Measurements from ENCODE around the gene GRAP.
A peak's percentile ranks its signal among the peaks of the same experiment; 100 is the strongest.

The GRAP gene

GRCh38 chr17:19013226-19013625, 33.5 kb downstream of the GRAP start:
- Histone ChIP-seq H3K36me3 (ENCODE audit: control insufficient read depth, insufficient read depth, low read length) (no peaks in the 10 kb centered on the region), H3K4me1 (ENCODE audit: control insufficient read depth, insufficient read depth, low read length) (no peaks in the 10 kb centered on the region), H3K4me3 (ENCODE audit: low read length) (no peak overlapping the region), H3K9ac (ENCODE audit: low read length) (no peak overlapping the region), H3K27me3 (ENCODE audit: control insufficient read depth, insufficient read depth, low read length) (no peaks in the 10 kb centered on the region), H3K27ac (ENCODE audit: low read depth, low read length) (no peak overlapping the region)

DNA sequence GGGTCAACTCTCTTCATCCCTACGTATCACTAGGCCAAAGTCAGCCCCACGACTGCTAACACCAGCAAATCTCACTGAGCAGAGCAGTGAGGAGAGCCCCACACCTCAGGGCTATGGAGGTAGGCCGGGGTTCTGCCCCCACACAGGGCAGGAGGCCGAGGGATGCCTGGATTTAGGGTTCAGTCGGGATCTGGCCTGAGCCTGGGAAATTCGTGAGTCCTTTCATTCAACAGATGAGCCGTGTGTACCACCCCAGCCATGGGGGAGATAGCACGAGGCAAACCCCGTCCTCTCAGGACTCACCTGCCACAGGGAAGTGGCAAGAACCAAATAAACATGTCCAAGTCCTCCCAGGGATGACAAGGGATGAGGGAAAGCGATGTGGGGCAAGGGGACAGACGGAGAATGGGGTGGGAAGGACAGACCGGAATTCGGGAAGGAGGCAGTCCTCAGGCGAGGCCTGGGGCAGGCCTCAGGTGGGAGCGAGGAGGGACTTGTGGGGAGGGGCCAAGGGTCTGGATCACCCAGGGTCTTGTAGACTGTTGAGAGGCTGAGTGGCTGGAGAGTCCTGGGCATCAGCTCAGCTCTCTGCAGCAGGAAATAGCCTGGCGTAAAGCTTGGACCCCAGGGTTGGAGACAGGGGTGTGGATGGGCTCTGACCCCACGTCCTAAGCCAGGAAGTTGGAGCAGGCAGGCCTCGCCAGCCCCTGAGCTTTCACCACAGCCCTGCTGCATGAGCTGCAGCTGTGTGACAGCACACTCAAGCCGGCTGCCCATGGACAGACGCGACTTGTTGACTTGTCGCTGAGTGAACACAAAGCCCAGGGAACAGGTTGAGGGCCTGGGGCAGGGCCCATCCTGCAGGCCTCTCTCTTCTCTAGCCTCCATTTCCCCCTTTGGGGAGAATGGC, 34.3 kb downstream of the GRAP start:
- H3K27me3 ChIP-seq (ENCODE audit: control insufficient read depth, insufficient read depth, low read length), result no peaks in the 10 kb centered on the region
- H3K27ac ChIP-seq (ENCODE audit: low read depth, low read length), result no peak overlapping the region
- no peaks in the 10 kb centered on the region for H3K4me1 ChIP-seq (ENCODE audit: control insufficient read depth, insufficient read depth, low read length)
- H3K4me3 ChIP-seq (ENCODE audit: low read length), result no peak overlapping the region
- no peak overlapping the region for H3K9ac ChIP-seq (ENCODE audit: low read length)
- H3K36me3 ChIP-seq (ENCODE audit: control insufficient read depth, insufficient read depth, low read length), result no peaks in the 10 kb centered on the region

DNA sequence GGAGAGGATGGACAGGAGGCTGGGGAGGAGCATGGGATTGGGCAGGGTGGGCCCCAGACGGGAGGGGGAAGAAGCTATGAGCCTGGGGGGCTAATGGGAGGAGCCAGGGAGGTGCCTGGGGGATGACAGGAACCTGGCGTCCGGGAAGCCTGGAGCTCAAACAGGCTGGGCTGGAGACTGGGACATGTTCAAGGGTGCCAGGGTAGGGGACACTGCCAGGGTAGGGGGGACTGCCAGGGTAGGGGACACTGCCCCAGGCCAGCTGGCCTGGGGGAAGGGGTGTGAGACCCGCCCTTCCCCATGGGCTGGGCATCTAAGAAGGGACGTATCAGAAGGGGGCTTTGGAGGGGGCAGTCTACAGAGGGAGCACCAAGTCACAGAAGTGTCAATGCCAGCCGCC, 35.2 kb downstream of the GRAP start:
- Histone ChIP-seq H3K9ac (ENCODE audit: low read length) (no peak overlapping the region), H3K27me3 (ENCODE audit: control insufficient read depth, insufficient read depth, low read length) (no peaks in the 10 kb centered on the region), H3K4me1 (ENCODE audit: control insufficient read depth, insufficient read depth, low read length) (no peaks in the 10 kb centered on the region), H3K36me3 (ENCODE audit: control insufficient read depth, insufficient read depth, low read length) (no peaks in the 10 kb centered on the region), H3K4me3 (ENCODE audit: low read length) (no peak overlapping the region), H3K27ac (ENCODE audit: low read depth, low read length) (no peak overlapping the region)

DNA sequence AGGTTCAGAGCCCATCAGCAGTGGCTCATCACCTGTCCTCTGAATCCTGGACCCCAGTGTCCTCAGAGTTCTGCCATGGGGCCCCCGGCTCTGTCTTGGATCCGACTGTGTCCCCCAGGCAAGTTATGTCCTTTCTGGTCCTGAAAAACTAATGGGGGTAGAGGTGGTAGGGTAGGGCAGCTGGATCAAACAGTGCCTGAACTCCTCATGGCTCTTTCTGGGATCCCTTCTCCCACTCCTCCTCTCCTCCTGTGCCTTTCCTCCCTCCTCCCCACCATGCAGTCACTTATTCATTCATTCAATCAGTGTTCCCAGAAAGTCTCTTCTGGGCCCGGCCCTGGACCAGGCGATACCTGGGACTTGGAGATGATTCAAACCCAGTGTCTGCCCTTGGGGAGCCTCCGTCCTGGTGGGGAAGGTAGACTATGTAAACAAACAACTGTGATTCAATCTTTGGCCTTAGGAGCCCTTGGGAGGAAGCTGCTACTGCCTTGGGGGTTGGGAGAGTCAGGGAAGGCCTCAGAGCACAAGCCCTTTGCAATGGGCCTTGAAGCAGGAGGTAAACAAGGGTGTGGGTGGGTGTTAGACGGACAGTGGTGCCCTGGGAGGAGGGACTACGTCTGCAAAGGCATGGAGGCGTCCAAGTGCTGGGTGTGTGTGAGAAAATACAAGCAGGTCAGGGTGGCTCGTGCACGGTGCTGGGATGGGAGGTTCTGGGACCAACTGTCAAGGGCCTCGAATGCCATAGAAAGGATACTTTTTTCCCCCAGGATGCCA, 35.8 kb downstream of the GRAP start:
- no peaks in the 10 kb centered on the region for H3K27me3 ChIP-seq (ENCODE audit: control insufficient read depth, insufficient read depth, low read length)
- no peaks in the 10 kb centered on the region for H3K36me3 ChIP-seq (ENCODE audit: control insufficient read depth, insufficient read depth, low read length)
- H3K4me3 ChIP-seq (ENCODE audit: low read length), result no peak overlapping the region
- no peak overlapping the region for H3K9ac ChIP-seq (ENCODE audit: low read length)
- H3K4me1 ChIP-seq (ENCODE audit: control insufficient read depth, insufficient read depth, low read length), result no peaks in the 10 kb centered on the region
- H3K27ac ChIP-seq (ENCODE audit: low read depth, low read length), result no peak overlapping the region

DNA sequence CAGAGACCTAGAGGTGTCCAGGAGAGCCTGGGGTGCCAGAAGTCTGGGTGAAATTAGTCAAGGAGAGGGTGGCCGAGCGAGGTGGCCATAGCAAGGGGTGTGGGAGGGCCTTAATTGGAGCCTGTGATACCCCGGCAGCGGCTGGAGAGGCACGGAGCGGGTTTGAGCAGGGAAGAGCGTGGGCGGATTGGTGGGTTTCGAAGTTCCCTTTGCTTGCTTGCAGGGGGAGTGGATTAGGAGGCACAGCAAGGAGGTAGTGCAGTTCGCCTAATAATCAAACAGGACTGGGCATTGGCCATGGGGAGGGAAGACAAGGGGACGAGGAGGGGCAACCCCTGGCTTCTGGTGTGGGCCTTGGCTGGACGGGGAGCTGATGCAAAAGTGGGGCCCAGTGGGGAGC, 36.8 kb downstream of the GRAP start:
- H3K36me3 ChIP-seq (ENCODE audit: control insufficient read depth, insufficient read depth, low read length), result no peaks in the 10 kb centered on the region
- no peaks in the 10 kb centered on the region for H3K27me3 ChIP-seq (ENCODE audit: control insufficient read depth, insufficient read depth, low read length)
- no peak overlapping the region for H3K9ac ChIP-seq (ENCODE audit: low read length)
- H3K27ac ChIP-seq (ENCODE audit: low read depth, low read length), result no peak overlapping the region
- H3K4me3 ChIP-seq (ENCODE audit: low read length), result no peak overlapping the region
- H3K4me1 ChIP-seq (ENCODE audit: control insufficient read depth, insufficient read depth, low read length), result peaks cover under 1% of the 10 kb centered on the region

- Histone ChIP-seq H3K36me3 (ENCODE audit: control insufficient read depth, insufficient read depth, low read length) (no peaks in the 10 kb centered on the region), H3K27me3 (ENCODE audit: control insufficient read depth, insufficient read depth, low read length) (no peaks in the 10 kb centered on the region), H3K9ac (ENCODE audit: low read length) (no peak overlapping the region), H3K27ac (ENCODE audit: low read depth, low read length) (no peak overlapping the region), H3K4me1 (ENCODE audit: control insufficient read depth, insufficient read depth, low read length) (peaks cover 4% of the 10 kb centered on the region), H3K4me3 (ENCODE audit: low read length) (no peak overlapping the region)
Measured at GRCh38 chr17:19006698-19007097, 40.1 kb downstream of the GRAP start.

DNA sequence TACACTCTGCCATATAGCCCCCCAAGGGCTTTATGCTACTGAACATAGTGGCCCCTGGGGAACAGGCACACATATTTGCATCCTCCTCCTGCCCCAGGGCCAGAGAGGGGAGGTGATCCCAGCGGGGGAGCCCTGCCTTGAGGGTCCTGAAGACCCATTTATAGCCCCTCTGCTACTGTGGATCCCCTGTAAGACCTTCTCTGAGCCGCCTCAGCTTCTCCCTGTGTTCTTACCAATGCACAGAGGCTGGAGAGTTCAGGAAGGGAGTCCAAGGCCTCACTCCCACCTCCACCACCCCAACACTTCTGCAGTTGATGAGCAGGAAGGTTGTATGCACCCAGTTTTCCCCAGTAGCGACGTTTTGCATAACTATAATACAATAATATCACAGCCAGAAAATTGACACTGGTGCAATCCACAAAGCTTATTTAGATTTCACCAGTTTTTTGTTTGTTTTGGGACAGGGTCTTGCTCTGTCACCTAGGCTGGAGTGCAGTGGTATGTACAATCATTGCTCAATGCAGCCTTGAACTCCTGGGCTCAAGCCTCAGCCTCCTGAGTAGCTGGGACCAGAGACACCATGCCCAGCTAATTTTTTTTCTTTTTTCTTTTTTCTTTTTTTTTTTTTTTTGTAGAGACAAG, 40.8 kb downstream of the GRAP start:
- no peaks in the 10 kb centered on the region for H3K27me3 ChIP-seq (ENCODE audit: control insufficient read depth, insufficient read depth, low read length)
- H3K27ac ChIP-seq (ENCODE audit: low read depth, low read length), result no peak overlapping the region
- H3K9ac ChIP-seq (ENCODE audit: low read length), result no peak overlapping the region
- no peak overlapping the region for H3K4me3 ChIP-seq (ENCODE audit: low read length)
- no peaks in the 10 kb centered on the region for H3K36me3 ChIP-seq (ENCODE audit: control insufficient read depth, insufficient read depth, low read length)
- peaks cover 4% of the 10 kb centered on the region for H3K4me1 ChIP-seq (ENCODE audit: control insufficient read depth, insufficient read depth, low read length)

DNA sequence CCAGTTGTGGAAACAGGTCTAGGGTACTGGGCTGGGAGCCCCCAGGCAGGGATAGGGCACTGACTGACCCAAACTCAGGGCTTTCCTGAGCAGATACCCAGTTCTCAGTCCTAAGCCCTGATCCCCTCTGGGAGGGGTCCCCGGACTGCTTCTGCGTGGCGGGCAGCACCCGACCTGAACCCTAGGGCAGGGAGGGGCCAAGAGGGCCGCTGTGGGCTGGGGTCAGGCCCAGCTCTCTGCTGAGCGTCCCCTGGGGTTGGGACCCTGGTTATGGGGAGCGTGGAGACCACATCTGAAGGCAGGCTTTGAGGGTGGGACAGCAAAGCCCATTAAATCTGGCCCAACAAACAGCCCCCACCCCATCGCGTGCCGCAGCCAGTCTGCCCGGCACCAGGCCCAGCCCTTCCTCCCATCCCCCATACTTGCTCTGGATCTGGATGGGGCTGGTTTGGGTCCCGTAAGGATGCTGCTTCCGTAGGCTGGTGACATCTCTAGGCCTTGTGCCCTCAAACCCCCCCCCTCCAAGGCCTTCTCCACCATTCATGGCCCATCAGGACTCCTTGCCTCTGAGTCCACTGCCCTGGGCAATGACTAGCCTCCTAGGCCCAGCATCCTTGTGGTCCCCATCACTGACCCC, 41.5 kb downstream of the GRAP start:
- no peak overlapping the region for H3K27ac ChIP-seq (ENCODE audit: low read depth, low read length)
- H3K9ac ChIP-seq (ENCODE audit: low read length), result peak overlapping the region; percentile 29
- H3K4me1 ChIP-seq (ENCODE audit: control insufficient read depth, insufficient read depth, low read length), result peaks cover 4% of the 10 kb centered on the region
- H3K4me3 ChIP-seq (ENCODE audit: low read length), result peak overlapping the region; percentile 82
- H3K36me3 ChIP-seq (ENCODE audit: control insufficient read depth, insufficient read depth, low read length), result no peaks in the 10 kb centered on the region
- no peaks in the 10 kb centered on the region for H3K27me3 ChIP-seq (ENCODE audit: control insufficient read depth, insufficient read depth, low read length)

DNA sequence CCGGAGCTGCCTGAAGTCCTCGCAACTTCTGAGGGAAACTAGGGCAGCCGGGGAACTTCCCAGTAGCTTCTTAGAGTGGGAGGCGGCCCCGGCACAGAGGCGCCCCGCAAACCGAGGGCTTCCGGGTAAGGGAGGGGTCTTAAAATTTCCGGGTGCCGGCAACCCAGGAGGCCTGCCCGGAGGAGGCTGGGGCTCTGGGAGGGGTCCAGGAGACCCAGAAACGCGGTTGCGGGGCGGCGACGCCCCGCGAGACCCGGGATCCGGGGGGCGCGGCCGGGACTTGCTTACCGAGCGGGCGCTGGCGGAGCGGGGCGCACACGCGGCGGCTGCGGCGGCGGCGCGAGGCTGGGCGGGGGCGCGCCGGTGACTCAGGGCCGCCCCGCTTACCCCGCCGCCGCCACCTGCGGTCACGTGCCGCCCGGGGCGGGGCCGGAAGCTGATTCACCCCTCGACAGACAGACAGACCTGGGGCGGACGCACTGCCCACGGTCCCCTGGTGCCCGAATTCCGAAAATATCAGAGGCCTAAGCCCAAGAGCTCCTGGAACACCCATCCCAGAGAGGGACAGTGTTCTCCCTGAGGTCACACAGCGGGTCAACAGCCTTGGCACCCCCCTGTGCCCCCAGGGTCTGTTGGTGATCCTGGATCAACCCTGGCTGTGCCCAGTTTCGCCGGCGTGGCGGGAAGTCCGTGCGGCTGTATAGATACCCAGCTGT, 42.2 kb downstream of the GRAP start, which contains the start of gene FAM83G:
Gene FAM83G, minus strand, starts transcription at position 344 of the 716 bp plus-strand sequence. CDS start 723 bp downstream, outside the sequence.
- peak within 1 kb of the TSS; percentile 29 for H3K9ac ChIP-seq (ENCODE audit: low read length)
- H3K27ac ChIP-seq (ENCODE audit: low read depth, low read length), result peak within 1 kb of the TSS; percentile 21
- no peaks in the 10 kb centered on the region for H3K27me3 ChIP-seq (ENCODE audit: control insufficient read depth, insufficient read depth, low read length)

GRCh38 chr17:19003543-19004420, 43.0 kb downstream of the GRAP start:
- Histone ChIP-seq H3K36me3 (ENCODE audit: control insufficient read depth, insufficient read depth, low read length) (no peaks in the 10 kb centered on the region), H3K27ac (ENCODE audit: low read depth, low read length) (peak overlapping the region; percentile 21), H3K4me1 (ENCODE audit: control insufficient read depth, insufficient read depth, low read length) (peaks cover 4% of the 10 kb centered on the region), H3K9ac (ENCODE audit: low read length) (no peak overlapping the region), H3K4me3 (ENCODE audit: low read length) (peak overlapping the region; percentile 82), H3K27me3 (ENCODE audit: control insufficient read depth, insufficient read depth, low read length) (no peaks in the 10 kb centered on the region)

More for the DNA sequence above, 42.2 kb downstream of the GRAP start, which contains the start of gene FAM83G:
- Histone ChIP-seq H3K4me1 (ENCODE audit: control insufficient read depth, insufficient read depth, low read length) (peaks cover 4% of the 10 kb centered on the region), H3K4me3 (ENCODE audit: low read length) (peak within 1 kb of the TSS; percentile 82), H3K36me3 (ENCODE audit: control insufficient read depth, insufficient read depth, low read length) (no peaks in the 10 kb centered on the region)

Measured in rectal smooth muscle tissue (tissue), 1 donor.